Body of pancreas (tissue), 4 donors: ENCODE data around the gene ANKRD34A.

Experiments used
- CTCF ChIP-seq, 7 experiments: fragments of 450-650 bp in 4 of 7; fragments of 200-600 bp in 3 of 7; sonication (generic) in 3 of 7; IDR thresholded peaks; one replicate each; pipeline ENCODE4 v1.5.1; 2016 to 2019; ENCODE audit warnings: antibody characterized with exemption in 7 of 7
- POLR2A ChIP-seq, 3 donors: fragments of 450-650 bp; IDR thresholded peaks; one replicate each; pipeline ENCODE4 v1.6.1; 2016; ENCODE audit warnings: antibody characterized with exemption in 3 of 3, mild to moderate bottlenecking in 2 of 3

GRCh38 chr1:145972580-145972979, 8.2 kb upstream of the ANKRD34A start:
- TF ChIP-seq CTCF (IDR thresholded peaks at IDR 0.05), result no peak
- no peak for TF ChIP-seq POLR2A (IDR thresholded peaks at IDR 0.05)
